ENCODE data around the gene PTPRM. TPM values are rescaled to one million over a fixed set of nuclear protein-coding genes. Genes with fewer than 3 reads are reported as not detected.

PTPRM gene
- total RNA-seq, 1 experiment from 2014 or later, result 14.5 TPM

GRCh38 chr18:8169722-8170121, 602.6 kb downstream of the PTPRM start:
- CTCF ChIA-PET, result no interaction called here
- TF ChIP-seq CEBPB (IDR thresholded peaks at IDR 0.05; ENCODE audit: low read depth) (no peak), EZH2 (IDR thresholded peaks at IDR 0.05) (no peak), EGR1 (IDR thresholded peaks at IDR 0.05; ENCODE audit: low read depth) (no peak), POLR2A (IDR thresholded peaks at IDR 0.05; ENCODE audit: borderline replicate concordance, extremely low read depth, insufficient read depth, insufficient read length) (no peak), SRF (IDR thresholded peaks at IDR 0.05; ENCODE audit: low read depth) (no peak), ZNF274 (IDR thresholded peaks at IDR 0.05; ENCODE audit: low read depth, low read length) (no peak), CBX3 (IDR thresholded peaks at IDR 0.05; ENCODE audit: low read depth) (no peak), ATF3 (IDR thresholded peaks at IDR 0.05) (no peak), FOSL1 (IDR thresholded peaks at IDR 0.05; ENCODE audit: low read depth) (no peak), EZH2phosphoT487 (IDR thresholded peaks at IDR 0.05; ENCODE audit: borderline replicate concordance) (no peak), POLR2AphosphoS5 (IDR thresholded peaks at IDR 0.05; ENCODE audit: low read depth, low read length) (no peak), CTCF (IDR thresholded peaks at IDR 0.05 in 2 of 3, conservative IDR thresholded peaks at IDR 0.05 in 1 of 3; ENCODE audit: borderline replicate concordance in 1 of 3, insufficient read depth in 1 of 3, low read depth in 2 of 3, low read length in 2 of 3) (no peak), ELF1 (IDR thresholded peaks at IDR 0.05; ENCODE audit: borderline replicate concordance, low read depth) (no peak), TCF7L2 (IDR thresholded peaks at IDR 0.05; ENCODE audit: borderline replicate concordance, extremely low read depth, insufficient read depth, insufficient read length) (no peak), ZFX (IDR thresholded peaks at IDR 0.05) (no peak), SP1 (IDR thresholded peaks at IDR 0.05; ENCODE audit: low read depth) (no peak), YY1 (IDR thresholded peaks at IDR 0.05; ENCODE audit: extremely low read depth, insufficient replicate concordance, low read depth, low read length) (no peak)
- H2AFZ ChIP-seq (ENCODE audit: low read depth, low read length, poor library complexity, severe bottlenecking), result no peak overlapping the region
- H3K9ac ChIP-seq (ENCODE audit: low read length), result no peak overlapping the region
- no peaks in the 10 kb centered on the region for H3K36me3 ChIP-seq (ENCODE audit: control insufficient read depth in 1 of 2, insufficient read depth in 2 of 2, low read length in 2 of 2)
- H3K4me1 ChIP-seq (ENCODE audit: control insufficient read depth in 1 of 2, insufficient read depth in 2 of 2, low read length in 2 of 2), result no peaks in the 10 kb centered on the region
- H4K20me1 ChIP-seq (ENCODE audit: insufficient read depth), result no peaks in the 10 kb centered on the region
- H3K4me3 ChIP-seq (replicated peaks in 1 of 2; ENCODE audit: low read depth in 1 of 2, low read length in 2 of 2), result no peak overlapping the region
- BruUV-seq (replicated peaks), result no TSS peak
- POLR2A ChIA-PET, result no interaction called here
- ATAC-seq, result no peak
- DNase-seq (ENCODE audit: low read depth, low spot score), result no peak
- H3K4me2 ChIP-seq (ENCODE audit: low read length), result no peak overlapping the region
- no peaks in the 10 kb centered on the region for H3K79me2 ChIP-seq (ENCODE audit: insufficient read depth, low read length)
- H3K27ac ChIP-seq (ENCODE audit: low read depth, low read length), result no peak overlapping the region
- no peaks in the 10 kb centered on the region for H3K9me2 ChIP-seq (ENCODE audit: insufficient read depth)
- RAD21 ChIA-PET (ENCODE audit: low non-redundant PET in 1 of 2, low total read pairs in 2 of 2, uncharacterized antibody in 2 of 2, unreplicated experiment in 2 of 2), result no interaction called here
- intact Hi-C loops (cut with micrococcal nuclease), result no loop called here
- no peaks in the 10 kb centered on the region for H3K9me3 ChIP-seq (ENCODE audit: control insufficient read depth in 1 of 2, insufficient read depth in 1 of 2, low read depth in 1 of 2, low read length in 2 of 2)
- no peaks in the 10 kb centered on the region for H3K27me3 ChIP-seq (ENCODE audit: insufficient read depth, low read length)

Measured in HCT116 (cell line).